NCI-H524 (cell line): ENCODE results near the gene KCTD14.
"Not testable (repeated sequence)": the region's sequence is repeated elsewhere in the genome, so short reads cannot be mapped to it uniquely, and the experiment has no call there.

Experiments used
- DNase-seq, 2 experiments: peaks; one replicate each; lab custom pipeline; 2025; lab: John Stamatoyannopoulos, UW

Gene KCTD14

GRCh38 chr11:78046486-78046854 is 23.4 kb upstream of the KCTD14 start:
- no peak for DNase-seq

- DNase-seq = peak; percentile 57 to 85
Observed at GRCh38 chr11:78045851-78046485, 22.9 kb upstream of the KCTD14 start.

- DNase-seq = no peak
Observed at GRCh38 chr11:78044706-78045105, 21.6 kb upstream of the KCTD14 start.

GRCh38 chr11:78041843-78042440 is 18.9 kb upstream of the KCTD14 start:
- no peak for DNase-seq

- not testable (repeated sequence) for DNase-seq
Observed at GRCh38 chr11:78041380-78041719, 18.3 kb upstream of the KCTD14 start.

GRCh38 chr11:78040691-78041379 is 17.8 kb upstream of the KCTD14 start:
- no peak for DNase-seq

GRCh38 chr11:78039919-78040671 is 17.0 kb upstream of the KCTD14 start:
- DNase-seq = peak; percentile 8 to 40

GRCh38 chr11:78039391-78039918 is 16.4 kb upstream of the KCTD14 start:
- no peak for DNase-seq

- DNase-seq = no peak
Observed at GRCh38 chr11:78038697-78039313, 15.7 kb upstream of the KCTD14 start.

GRCh38 chr11:78037825-78038620 is 14.9 kb upstream of the KCTD14 start:
- no peak for DNase-seq

- peak in 1 of 2 experiments; percentile 6 for DNase-seq
Observed at GRCh38 chr11:78037056-78037455, 14.0 kb upstream of the KCTD14 start.

GRCh38 chr11:78036313-78036712 is 13.2 kb upstream of the KCTD14 start:
- no peak for DNase-seq

- no peak for DNase-seq
Observed at GRCh38 chr11:78034623-78035022, 11.5 kb upstream of the KCTD14 start.

- no peak for DNase-seq
Observed at GRCh38 chr11:78033040-78033439, 10.0 kb upstream of the KCTD14 start.

GRCh38 chr11:78032090-78032489 is 9.0 kb upstream of the KCTD14 start:
- no peak for DNase-seq

- DNase-seq = no peak
Observed at GRCh38 chr11:78031629-78032028, 8.6 kb upstream of the KCTD14 start.

GRCh38 chr11:78030429-78031325 is 7.6 kb upstream of the KCTD14 start:
- DNase-seq = peak; percentile 97 to 98

GRCh38 chr11:78028423-78028822 is 5.3 kb upstream of the KCTD14 start:
- DNase-seq = not testable (repeated sequence)

GRCh38 chr11:78027759-78028158 is 4.7 kb upstream of the KCTD14 start:
- no peak for DNase-seq

GRCh38 chr11:78025378-78025777 is 2.3 kb upstream of the KCTD14 start:
- DNase-seq = no peak
